Thymus (tissue), 11 donors: ENCODE results near the gene PLGRKT. TPM values are rescaled to one million over a fixed set of nuclear protein-coding genes. Genes with fewer than 3 reads are reported as not detected.

ENCODE experiments used
- DNase-seq, 9 donors: peaks; one replicate each; pipeline ENCODE4 v3.0.0-alpha.2; 2013; ENCODE audit warnings: low spot score in 9 of 9, low read depth in 6 of 9, missing footprints in 1 of 9
- H3K27ac ChIP-seq, 2 donors: one replicate each; pipeline ENCODE4 v1.5.1; 2013; ENCODE audit warnings: control low read depth in 1 of 2, low read depth in 1 of 2, low read length in 1 of 2, mild to moderate bottlenecking in 1 of 2, moderate library complexity in 1 of 2
- H3K27me3 ChIP-seq, 2 donors: one replicate each; pipeline ENCODE4 v1.5.1; 2013; ENCODE audit warnings: low read length in 1 of 2; ENCODE audit not compliant: control insufficient read depth in 2 of 2, insufficient read depth in 1 of 2
- H3K36me3 ChIP-seq, 2 donors: one replicate each; pipeline ENCODE4 v1.5.1; 2013; ENCODE audit warnings: low read length in 1 of 2, mild to moderate bottlenecking in 1 of 2, moderate library complexity in 1 of 2; ENCODE audit not compliant: control insufficient read depth in 2 of 2, insufficient read depth in 2 of 2
- H3K4me1 ChIP-seq, 2 donors: one replicate each; pipeline ENCODE4 v1.5.1; 2013; ENCODE audit warnings: low read length in 2 of 2; ENCODE audit not compliant: control insufficient read depth in 2 of 2, insufficient read depth in 2 of 2
- H3K4me3 ChIP-seq, 2 donors: one replicate each; pipeline ENCODE4 v1.5.1; 2013; ENCODE audit warnings: low read length in 2 of 2, control low read depth in 1 of 2, mild to moderate bottlenecking in 1 of 2
- H3K9me3 ChIP-seq, 2 donors: one replicate each; pipeline ENCODE4 v1.5.1; 2013; ENCODE audit warnings: low read length in 1 of 2, mild to moderate bottlenecking in 1 of 2; ENCODE audit not compliant: control insufficient read depth in 2 of 2, insufficient read depth in 1 of 2
- WGBS: extraction: QIAGEN DNeasy Blood & Tissue Kit; methylation state at CpG from one replicate; pipeline ENCODE4 v1.1.7; 2013; 5-methylcytosine and 5-hydroxymethylcytosine counted together
- polyA plus RNA-seq: library from polyadenylated mRNA; stranded (reverse); fragments of 200-250 nt; gene quantifications from one replicate; pipeline ENCODE4 v1.2.3, GENCODE V29; 2013
- total RNA-seq: library from RNA; stranded (reverse); fragments of 120-200 nt; gene quantifications from one replicate; pipeline ENCODE4 v1.2.4, GENCODE V29; 2013
- donor health status: healthy.

PLGRKT gene
- total and polyA plus RNA-seq, 2 donors = 38.8 to 53.7 TPM

DNA sequence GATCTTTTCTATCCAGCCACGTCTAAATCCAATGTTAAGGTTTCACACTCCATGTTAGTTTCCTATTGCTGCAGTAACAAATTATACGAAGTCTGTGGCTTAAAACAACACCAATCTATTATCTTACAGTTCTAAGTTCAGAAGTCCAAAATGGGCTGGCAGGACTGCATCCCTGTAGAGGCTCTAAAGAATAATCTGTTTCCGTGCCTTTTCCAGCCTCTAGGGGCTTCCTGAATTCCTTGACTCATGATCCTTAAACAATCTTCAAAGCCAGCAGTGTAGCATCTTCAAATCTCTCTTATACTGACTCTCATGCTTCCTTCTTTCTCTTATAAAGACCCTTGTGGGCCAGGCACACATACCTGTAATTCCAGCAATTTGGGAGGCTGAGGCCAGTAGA is 6.8 kb downstream of the PLGRKT start:
- no peak overlapping the region for H3K27ac ChIP-seq
- H3K4me3 ChIP-seq = no peak overlapping the region
- H3K36me3 ChIP-seq = peaks cover 12 to 18% of the 10 kb centered on the region in 2 donors
- no peaks in the 10 kb centered on the region for H3K27me3 ChIP-seq
- no peaks in the 10 kb centered on the region for H3K4me1 ChIP-seq
- no peak for DNase-seq
- H3K9me3 ChIP-seq = peaks cover 0 to 15% of the 10 kb centered on the region in 2 donors
- 91% methylated on average over 3 of the region's 3 CpGs for WGBS

DNA sequence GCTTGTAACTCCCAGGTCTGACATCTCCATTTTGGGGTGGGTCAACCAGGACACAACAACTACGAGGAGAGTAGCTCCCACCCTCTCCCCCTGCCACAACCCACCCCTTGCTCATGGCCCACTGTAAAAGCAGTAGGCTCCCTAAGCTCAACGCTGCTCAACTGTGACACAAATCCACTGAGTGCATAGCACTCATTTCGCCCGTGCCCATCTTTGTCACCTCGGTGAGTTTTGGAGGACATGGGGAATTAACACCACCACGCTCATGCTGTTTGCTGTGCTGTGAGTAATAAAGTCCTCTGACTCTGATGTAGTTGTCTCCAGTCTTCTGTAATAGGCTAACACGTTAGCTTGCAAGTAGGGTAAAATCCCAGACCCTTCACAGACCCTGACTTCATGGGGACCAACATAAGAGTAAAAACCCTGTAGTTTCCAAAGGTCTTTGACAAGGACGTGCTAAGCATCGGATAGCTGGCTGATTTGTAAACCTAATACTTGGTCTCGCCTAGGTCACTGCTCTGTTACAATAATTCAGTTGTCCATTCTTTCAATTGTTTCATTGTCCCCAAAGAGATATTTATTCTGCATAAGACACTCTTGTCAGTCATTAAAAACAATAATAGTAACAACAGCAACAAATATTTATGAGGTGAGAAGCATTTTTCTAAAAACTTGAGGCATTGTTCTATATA is 7.7 kb downstream of the PLGRKT start:
- no peak for DNase-seq
- Histone ChIP-seq H3K36me3 (peaks cover 4 to 17% of the 10 kb centered on the region in 2 donors), H3K9me3 (peaks cover 0 to 15% of the 10 kb centered on the region in 2 donors), H3K4me1 (no peaks in the 10 kb centered on the region), H3K27me3 (no peaks in the 10 kb centered on the region), H3K27ac (no peak overlapping the region), H3K4me3 (no peak overlapping the region)
- 98% methylated on average over 10 of the region's 10 CpGs for WGBS

DNA sequence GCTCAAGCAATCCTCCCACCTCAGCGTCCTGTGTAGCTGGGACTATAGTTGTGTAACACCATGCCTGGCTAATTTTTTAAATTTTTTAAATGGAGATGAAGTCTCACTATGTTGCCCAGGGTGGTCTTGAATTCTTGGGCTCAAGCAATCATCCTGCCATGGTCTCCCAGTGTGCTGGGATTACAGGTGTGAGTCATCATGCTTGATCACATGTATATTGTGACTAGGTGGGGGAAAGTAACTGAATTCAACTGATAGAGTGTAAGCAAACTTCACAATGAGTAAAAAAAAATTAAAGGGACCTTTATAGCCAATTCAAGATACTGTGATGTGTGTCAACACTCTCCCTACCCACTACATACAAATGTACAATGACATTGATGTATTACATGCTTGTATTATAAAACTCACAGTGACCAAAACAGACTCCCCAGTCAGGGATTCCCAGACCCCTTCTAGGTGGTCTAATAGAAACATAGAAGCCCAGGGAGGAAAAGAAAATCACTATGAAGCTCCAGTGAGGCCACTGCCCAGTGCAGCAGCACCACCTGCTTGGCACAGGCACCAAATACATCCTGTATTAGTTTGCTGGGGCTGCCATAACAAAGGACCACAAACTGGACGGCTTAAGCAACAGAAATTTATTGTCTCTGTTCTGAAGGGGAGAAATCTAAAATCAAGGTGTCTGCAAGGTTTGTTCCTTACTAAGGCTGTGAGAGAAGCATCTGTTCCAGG is 8.8 kb downstream of the PLGRKT start:
- Histone ChIP-seq H3K4me1 (no peaks in the 10 kb centered on the region), H3K9me3 (peaks cover 0 to 7% of the 10 kb centered on the region in 2 donors), H3K27ac (no peak overlapping the region), H3K36me3 (peaks cover 4 to 12% of the 10 kb centered on the region in 2 donors), H3K27me3 (no peaks in the 10 kb centered on the region), H3K4me3 (no peak overlapping the region)
- DNase-seq = no peak
- 96% methylated on average over 2 of the region's 2 CpGs for WGBS

DNA sequence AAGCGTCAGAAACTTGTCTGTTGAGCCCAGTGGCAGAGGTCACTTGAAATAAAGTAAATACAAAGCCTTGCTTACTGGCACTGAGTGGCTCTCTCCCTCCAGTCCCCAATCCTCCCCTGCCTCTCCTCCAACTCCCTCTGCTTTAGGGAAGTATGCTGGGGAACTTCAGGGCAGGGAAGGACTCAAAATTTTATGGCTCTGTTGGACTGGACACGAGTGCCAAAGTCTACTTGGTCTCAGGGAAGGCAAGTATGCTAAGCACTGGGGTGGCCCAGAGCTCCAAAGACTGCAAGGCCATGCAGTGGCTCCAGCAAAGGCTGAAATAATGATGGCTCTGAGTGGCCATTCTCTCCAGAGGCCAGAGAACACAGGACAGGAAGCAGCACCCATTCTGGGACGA is 9.6 kb downstream of the PLGRKT start:
- no peak overlapping the region for H3K27ac ChIP-seq
- H3K4me1 ChIP-seq = no peaks in the 10 kb centered on the region
- H3K36me3 ChIP-seq = peaks cover 4 to 7% of the 10 kb centered on the region in 2 donors
- no peak overlapping the region for H3K4me3 ChIP-seq
- no peak for DNase-seq
- 87% methylated on average over 3 of the region's 3 CpGs for WGBS
- no peaks in the 10 kb centered on the region for H3K27me3 ChIP-seq
- no peaks in the 10 kb centered on the region for H3K9me3 ChIP-seq

DNA sequence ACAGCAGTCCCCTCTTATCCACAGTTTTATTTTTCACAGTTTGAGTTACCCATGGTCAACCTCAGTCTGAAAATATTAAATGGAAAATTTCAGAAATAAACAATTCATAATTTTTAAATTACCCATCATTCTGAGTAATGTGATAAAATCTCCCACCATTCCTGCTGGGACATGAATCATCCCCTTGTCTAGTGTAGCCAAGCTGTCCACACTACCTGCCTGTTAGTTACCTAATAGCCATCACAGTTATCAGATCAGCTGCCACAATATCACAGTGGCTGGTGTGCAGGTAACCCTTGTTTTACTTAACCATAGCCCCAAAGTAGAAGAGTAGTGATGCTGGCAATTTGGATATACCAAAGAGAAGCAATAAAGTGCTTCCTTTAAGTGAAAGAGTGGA is 10.7 kb downstream of the PLGRKT start:
- DNase-seq = no peak
- Histone ChIP-seq H3K27me3 (no peaks in the 10 kb centered on the region), H3K27ac (no peak overlapping the region), H3K9me3 (no peaks in the 10 kb centered on the region), H3K36me3 (peaks cover 4 to 5% of the 10 kb centered on the region in 2 donors), H3K4me1 (no peaks in the 10 kb centered on the region), H3K4me3 (no peak overlapping the region)

DNA sequence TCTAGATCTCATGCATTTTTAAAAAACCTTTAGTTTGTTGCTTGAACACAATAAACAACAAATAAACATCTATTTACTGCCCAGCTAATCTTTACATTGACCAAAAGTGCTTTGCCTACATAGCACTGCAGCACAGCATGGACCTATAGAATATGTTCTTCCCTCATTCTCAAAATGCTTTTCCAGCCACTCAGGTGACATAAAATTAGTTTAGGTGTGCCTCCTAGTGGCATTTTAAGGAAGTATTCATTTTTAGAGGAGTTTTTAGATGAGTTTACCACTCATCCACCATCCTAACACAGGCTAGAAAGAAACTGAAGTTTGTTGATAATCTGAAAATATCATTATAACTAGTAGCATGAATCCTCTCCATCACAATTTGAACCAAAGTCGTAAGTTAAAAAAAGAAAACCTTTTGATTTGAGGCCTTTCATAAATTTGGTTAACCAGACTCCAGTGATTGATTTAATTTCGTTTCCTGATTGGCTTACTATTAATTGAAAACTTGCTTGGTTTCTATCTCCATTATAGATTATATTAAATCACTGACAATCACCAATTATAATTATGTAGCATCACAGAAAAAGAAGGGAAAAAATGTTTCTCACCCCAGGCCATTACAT is 12.6 kb downstream of the PLGRKT start:
- Histone ChIP-seq H3K4me3 (no peak overlapping the region), H3K27ac (no peak overlapping the region)

GRCh38 chr9:5422276-5422675 is 15.4 kb downstream of the PLGRKT start:
- H3K9me3 ChIP-seq = no peaks in the 10 kb centered on the region
- no peak overlapping the region for H3K4me3 ChIP-seq
- no peaks in the 10 kb centered on the region for H3K27me3 ChIP-seq
- DNase-seq = no peak
- no peak overlapping the region for H3K27ac ChIP-seq
- H3K4me1 ChIP-seq = no peaks in the 10 kb centered on the region
- WGBS = 96% methylated on average over 1 of the region's 1 CpG
- H3K36me3 ChIP-seq = peaks cover 0 to 8% of the 10 kb centered on the region in 2 donors

More for the DNA sequence above, 12.6 kb downstream of the PLGRKT start:
- Histone ChIP-seq H3K36me3 (peaks cover 0 to 5% of the 10 kb centered on the region in 2 donors), H3K9me3 (no peaks in the 10 kb centered on the region), H3K4me1 (no peaks in the 10 kb centered on the region), H3K27me3 (no peaks in the 10 kb centered on the region)
- 97% methylated on average over 2 of the region's 2 CpGs for WGBS
- peak in 5 of 9 donors; percentile 17 to 73 (median 44) for DNase-seq

- Histone ChIP-seq H3K4me1 (no peaks in the 10 kb centered on the region), H3K27me3 (no peaks in the 10 kb centered on the region), H3K4me3 (no peak overlapping the region), H3K9me3 (no peaks in the 10 kb centered on the region), H3K36me3 (peaks cover 0 to 8% of the 10 kb centered on the region in 2 donors), H3K27ac (no peak overlapping the region)
- WGBS = 94% methylated on average over 2 of the region's 2 CpGs
- DNase-seq = no peak
Observed at GRCh38 chr9:5421163-5421562, 16.6 kb downstream of the PLGRKT start.

GRCh38 chr9:5419987-5420386 is 17.7 kb downstream of the PLGRKT start:
- H3K4me3 ChIP-seq = no peak overlapping the region
- no peak for DNase-seq

More at GRCh38 chr9:5419987-5420386, 17.7 kb downstream of the PLGRKT start:
- no peaks in the 10 kb centered on the region for H3K27me3 ChIP-seq
- H3K36me3 ChIP-seq = peaks cover 0 to 8% of the 10 kb centered on the region in 2 donors
- no peak overlapping the region for H3K27ac ChIP-seq
- H3K4me1 ChIP-seq = no peaks in the 10 kb centered on the region
- no peaks in the 10 kb centered on the region for H3K9me3 ChIP-seq
